GM12891 (cell line): ENCODE measurements around the gene CANT1.
"Not testable (repeated sequence)": the region's sequence is repeated elsewhere in the genome, so short reads cannot be mapped to it uniquely, and the experiment has no call there.

ENCODE experiments used
- DNase-seq: peaks from one replicate; pipeline ENCODE4 v3.0.0; 2011; ENCODE audit warnings: low spot score; ENCODE audit not compliant: insufficient read length
- FAIRE-seq: peaks from 2 replicates; lab custom pipeline; 2011; peaks lifted over from hg19 to GRCh38; lab: Jason Lieb, UNC
- PAX5 ChIP-seq: IDR thresholded peaks from 2 replicates; pipeline ENCODE4 v1.6.1; 2011; ENCODE audit warnings: low read length, moderate library complexity, mild to moderate bottlenecking; ENCODE audit not compliant: insufficient read depth, severe bottlenecking
- POLR2A ChIP-seq: IDR thresholded peaks from 2 replicates; pipeline ENCODE4 v1.6.1; 2011; ENCODE audit warnings: low read depth, low read length, control low read depth
- POLR2AphosphoS5 ChIP-seq: IDR thresholded peaks from 2 replicates; pipeline ENCODE4 v1.6.1; 2011; ENCODE audit warnings: low read depth, low read length, control low read depth
- POU2F2 ChIP-seq: IDR thresholded peaks from 2 replicates; pipeline ENCODE4 v1.6.1; 2011; ENCODE audit warnings: low read depth, mild to moderate bottlenecking, control low read depth, low read length, moderate library complexity
- SPI1 ChIP-seq: IDR thresholded peaks from 2 replicates; pipeline ENCODE4 v1.6.1; 2011; ENCODE audit warnings: low read depth, low read length, control low read depth
- TAF1 ChIP-seq: IDR thresholded peaks from 2 replicates; pipeline ENCODE4 v1.6.1; 2011; ENCODE audit warnings: low read depth, low read length, control low read depth

Gene CANT1

GRCh38 chr17:79023180-79023705, 13.7 kb upstream of the CANT1 start:
- FAIRE-seq (no peak), DNase-seq (no peak)
- TF ChIP-seq PAX5 (no peak), TAF1 (no peak), POU2F2 (no peak), POLR2A (no peak), POLR2AphosphoS5 (no peak), SPI1 (no peak)

GRCh38 chr17:79022507-79022991, 13.0 kb upstream of the CANT1 start:
- no peak for DNase-seq
- FAIRE-seq, result no peak
- no peak for TF ChIP-seq POU2F2
- TF ChIP-seq SPI1, result no peak
- TF ChIP-seq POLR2A, result no peak

GRCh38 chr17:79021929-79022328, 12.4 kb upstream of the CANT1 start:
- not testable (repeated sequence) for FAIRE-seq, DNase-seq

GRCh38 chr17:79020631-79021301, 11.2 kb upstream of the CANT1 start:
- TF ChIP-seq TAF1 (no peak), POLR2AphosphoS5 (no peak), PAX5 (no peak), POLR2A (no peak), POU2F2 (no peak), SPI1 (no peak)
- DNase-seq, result no peak
- FAIRE-seq, result no peak

- DNase-seq (no peak), FAIRE-seq (no peak)
- TF ChIP-seq TAF1 (no peak), POLR2AphosphoS5 (no peak), POLR2A (no peak), PAX5 (no peak), SPI1 (no peak), POU2F2 (no peak)
Observed at GRCh38 chr17:79019632-79020584, 10.3 kb upstream of the CANT1 start.

GRCh38 chr17:79019261-79019631, 9.7 kb upstream of the CANT1 start:
- FAIRE-seq (no peak), DNase-seq (no peak)
- TF ChIP-seq TAF1, result no peak
- no peak for TF ChIP-seq POU2F2
- TF ChIP-seq POLR2A, result no peak
- TF ChIP-seq PAX5, result no peak
- TF ChIP-seq POLR2AphosphoS5, result no peak
- TF ChIP-seq SPI1, result no peak

- FAIRE-seq (no peak), DNase-seq (no peak)
- TF ChIP-seq POLR2AphosphoS5, result no peak
- no peak for TF ChIP-seq PAX5
- TF ChIP-seq POLR2A, result no peak
- TF ChIP-seq TAF1, result no peak
Observed at GRCh38 chr17:79018370-79018695, 8.8 kb upstream of the CANT1 start.

GRCh38 chr17:79017546-79018369, 8.2 kb upstream of the CANT1 start:
- DNase-seq (no peak), FAIRE-seq (no peak)
- no peak for TF ChIP-seq POU2F2
- no peak for TF ChIP-seq PAX5

GRCh38 chr17:79014158-79014758, 4.7 kb upstream of the CANT1 start:
- FAIRE-seq (no peak), DNase-seq (no peak)
- TF ChIP-seq SPI1 (no peak), POU2F2 (no peak), POLR2A (no peak), TAF1 (no peak), POLR2AphosphoS5 (no peak), PAX5 (no peak)
